Measurements from ENCODE around the gene GSTA5. TPM values are rescaled to one million over a fixed set of nuclear protein-coding genes. Genes with fewer than 3 reads are reported as not detected.

Gene GSTA5
- total and polyA plus RNA-seq, 2 of the 8 experiments (the other 6 are each of a cell fraction or from before 2014, with no cell fraction given): not detected

- Histone ChIP-seq H4K91ac (replicated peaks; ENCODE audit: insufficient read length, low read length) (no peak overlapping the region), H3K9ac (replicated peaks in 1 of 4; ENCODE audit: extremely low read depth in 1 of 4, low read depth in 3 of 4, low read length in 3 of 4) (no peak overlapping the region), H2BK5ac (ENCODE audit: low read depth, low read length) (no peak overlapping the region), H3K4ac (replicated peaks; ENCODE audit: insufficient read length, low read depth, low read length) (no peak overlapping the region), H3K36me3 (ENCODE audit: control insufficient read depth in 2 of 4, insufficient read depth in 4 of 4, low read length in 3 of 4) (no peaks in the 10 kb centered on the region), H3K4me3 (ENCODE audit: extremely low read depth in 1 of 4, insufficient read depth in 2 of 4, low read depth in 3 of 4, low read length in 4 of 4) (no peak overlapping the region), H2BK12ac (ENCODE audit: low read depth, low read length) (peak overlapping the region; percentile 97; the same call in 1 of the 2 replicates), H3K4me2 (ENCODE audit: insufficient read depth in 1 of 2, low read depth in 2 of 2, low read length in 2 of 2) (peak overlapping the region in 1 of 2 experiments; percentile 31; a peak in 2 of 4 replicates), H2BK20ac (ENCODE audit: low read length) (no peak overlapping the region), H2AFZ (ENCODE audit: low read length) (peak overlapping the region; percentile 100; the same call in 1 of the 2 replicates), H3K27me3 (replicated peaks in 1 of 4; ENCODE audit: control insufficient read depth in 3 of 4, extremely low read depth in 1 of 4, insufficient read depth in 3 of 4, low read length in 3 of 4) (no peaks in the 10 kb centered on the region), H4K5ac (ENCODE audit: insufficient read length, low read depth, low read length) (no peak overlapping the region), H3K18ac (ENCODE audit: extremely low read depth, low read length) (no peak overlapping the region), H3K4me1 (replicated peaks in 1 of 4; ENCODE audit: control insufficient read depth in 3 of 4, insufficient read depth in 4 of 4, low read length in 3 of 4) (peaks cover 0 to 6% (median 0%) of the 10 kb centered on the region in 4 experiments; a peak in 4 of 7 replicates), H3K14ac (ENCODE audit: insufficient read length) (no peak overlapping the region), H4K8ac (ENCODE audit: extremely low read depth, insufficient read depth, low read length) (no peak overlapping the region; the same call in 1 of the 2 replicates), H3K79me1 (ENCODE audit: low read depth, low read length) (no peaks in the 10 kb centered on the region), H3K79me2 (ENCODE audit: control insufficient read depth in 1 of 2, insufficient read depth in 2 of 2, low read length in 2 of 2) (no peaks in the 10 kb centered on the region), H3K23ac (ENCODE audit: insufficient read length) (no peak overlapping the region), H3K23me2 (ENCODE audit: low read depth, low read length) (0 out of 2 replicates have a peak, but pooled peaks cover 2% of the 10 kb centered on the region), H3K9me3 (ENCODE audit: insufficient read depth in 2 of 2, low read depth in 1 of 2, low read length in 1 of 2) (no peaks in the 10 kb centered on the region), H2AK5ac (ENCODE audit: low read depth, low read length) (no peak overlapping the region), H3K56ac (replicated peaks; ENCODE audit: insufficient read length, low read depth, low read length) (no peak overlapping the region), H2BK120ac (replicated peaks; ENCODE audit: low read depth, low read length) (no peak overlapping the region), H4K20me1 (replicated peaks in 1 of 2; ENCODE audit: control insufficient read depth in 1 of 2, insufficient read depth in 2 of 2, low read length in 2 of 2) (no peaks in the 10 kb centered on the region), H3K27ac (ENCODE audit: low read depth, low read length) (no peak overlapping the region), H2BK15ac (ENCODE audit: low read length) (no peak overlapping the region)
- WGBS, 2 experiments (ENCODE audit: extremely low coverage in 1 of 2, insufficient coverage in 1 of 2, insufficient read length in 1 of 2, insufficient replicate concordance in 2 of 2, low coverage in 1 of 2, low lambda C conversion rate in 2 of 2, missing lambda C conversion rate in 1 of 2): 34% methylated on average over 3 of the region's 4 CpGs; no CpG with 5 or more reads in 1 of the 2 experiments
- FAIRE-seq (no peak), DNase-seq (ENCODE audit: low read depth in 1 of 2, low spot score in 2 of 2) (no peak)
- ChIA-PET CTCF (ENCODE audit: partially characterized antibody) (interaction anchor here (0.6 to 2.9 kb wide), 7 partner anchors 9 to 188 kb away, joined by 3 to 9 read pairs (median 3); no protein-coding TSS in a partner anchor), POLR2A (ENCODE audit: partially characterized antibody) (no interaction called here)
- TF ChIP-seq TBP (IDR thresholded peaks at IDR 0.05; ENCODE audit: low read depth, low read length) (no peak), EP300 (IDR thresholded peaks at IDR 0.05; ENCODE audit: borderline replicate concordance in 1 of 2, low read depth in 2 of 2, low read length in 2 of 2) (no peak), POU5F1 (IDR thresholded peaks at IDR 0.05; ENCODE audit: low read depth, low read length) (no peak)
These were observed 41.0 kb upstream of the GSTA5 start for GRCh38 chr6:52881662-52881995.
